Measurements from ENCODE around the gene LILRA5.

Gene LILRA5

GRCh38 chr19:54316746-54317107 lies 3.8 kb upstream of the LILRA5 start:
- in situ Hi-C loops (cut with HindIII; ENCODE audit: low sequenced_read_pairs), result no loop called here
- no peak for TF ChIP-seq CTCF (IDR thresholded peaks at IDR 0.05; ENCODE audit: low read depth, low read length)
- no peak overlapping the region for H3K4me3 ChIP-seq (ENCODE audit: low read depth, low read length)
- no peak for DNase-seq (ENCODE audit: low read depth, low spot score)

- TF ChIP-seq CTCF (IDR thresholded peaks at IDR 0.05; ENCODE audit: low read depth, low read length), result no peak
- no peak for DNase-seq (ENCODE audit: low read depth, low spot score)
- no peak overlapping the region for H3K4me3 ChIP-seq (ENCODE audit: low read depth, low read length)
- in situ Hi-C loops (cut with HindIII; ENCODE audit: low sequenced_read_pairs), result no loop called here
Observed at GRCh38 chr19:54315956-54316355, 3.0 kb upstream of the LILRA5 start.

- DNase-seq (ENCODE audit: low read depth, low spot score), result no peak
- in situ Hi-C loops (cut with HindIII; ENCODE audit: low sequenced_read_pairs), result no loop called here
- no peak for TF ChIP-seq CTCF (IDR thresholded peaks at IDR 0.05; ENCODE audit: low read depth, low read length)
- H3K4me3 ChIP-seq (ENCODE audit: low read depth, low read length), result no peak overlapping the region
Observed at GRCh38 chr19:54312011-54312410, 955 bp downstream of the LILRA5 start.

- DNase-seq (ENCODE audit: low read depth, low spot score), result no peak
- H3K4me3 ChIP-seq (ENCODE audit: low read depth, low read length), result no peak overlapping the region
- in situ Hi-C loops (cut with HindIII; ENCODE audit: low sequenced_read_pairs), result no loop called here
- TF ChIP-seq CTCF (IDR thresholded peaks at IDR 0.05; ENCODE audit: low read depth, low read length), result no peak
Observed at GRCh38 chr19:54311486-54311885, 1.5 kb downstream of the LILRA5 start.

GRCh38 chr19:54310543-54310942 lies 2.4 kb downstream of the LILRA5 start:
- TF ChIP-seq CTCF (IDR thresholded peaks at IDR 0.05; ENCODE audit: low read depth, low read length), result no peak
- no peak for DNase-seq (ENCODE audit: low read depth, low spot score)
- in situ Hi-C loops (cut with HindIII; ENCODE audit: low sequenced_read_pairs), result no loop called here
- no peak overlapping the region for H3K4me3 ChIP-seq (ENCODE audit: low read depth, low read length)

- H3K4me3 ChIP-seq (ENCODE audit: low read depth, low read length), result no peak overlapping the region
- no peak for TF ChIP-seq CTCF (IDR thresholded peaks at IDR 0.05; ENCODE audit: low read depth, low read length)
- DNase-seq (ENCODE audit: low read depth, low spot score), result no peak
- in situ Hi-C loops (cut with HindIII; ENCODE audit: low sequenced_read_pairs), result no loop called here
Observed at GRCh38 chr19:54309811-54310210, 3.2 kb downstream of the LILRA5 start.

GRCh38 chr19:54307389-54308020 lies 5.5 kb downstream of the LILRA5 start:
- in situ Hi-C loops (cut with HindIII; ENCODE audit: low sequenced_read_pairs), result no loop called here
- TF ChIP-seq CTCF (IDR thresholded peaks at IDR 0.05; ENCODE audit: low read depth, low read length), result no peak
- no peak overlapping the region for H3K4me3 ChIP-seq (ENCODE audit: low read depth, low read length)
- no peak for DNase-seq (ENCODE audit: low read depth, low spot score)
